ENCODE measurements around the gene VCX3B.
"Not testable (repeated sequence)": the region's sequence is repeated elsewhere in the genome, so short reads cannot be mapped to it uniquely, and the experiment has no call there.

Gene VCX3B

DNA sequence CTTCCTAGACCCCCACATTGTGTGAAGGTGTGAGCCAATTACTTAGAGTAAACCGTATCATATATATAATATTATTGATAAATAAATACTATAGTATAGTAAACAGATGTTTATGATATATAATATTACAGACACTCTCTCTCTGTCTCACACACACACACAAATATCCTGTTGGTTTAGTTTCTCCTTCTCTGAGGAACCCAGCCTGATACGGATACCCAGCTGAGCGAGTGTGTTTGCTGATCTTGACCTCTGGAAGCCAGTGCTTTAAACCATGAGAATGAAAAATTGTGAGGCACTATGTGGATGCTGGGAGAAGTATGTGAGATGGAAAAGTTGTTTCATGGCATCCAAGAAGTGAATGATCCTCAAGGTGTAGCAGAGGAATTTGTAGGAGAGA lies at the start of gene VCX3B:
VCX3B (plus strand) TSS at position 301 of the 400 bp plus-strand sequence. CDS start 621 bp downstream, outside the sequence.
- not testable (repeated sequence) for DNase-seq (ENCODE audit: low read depth in 2 of 2)

DNA sequence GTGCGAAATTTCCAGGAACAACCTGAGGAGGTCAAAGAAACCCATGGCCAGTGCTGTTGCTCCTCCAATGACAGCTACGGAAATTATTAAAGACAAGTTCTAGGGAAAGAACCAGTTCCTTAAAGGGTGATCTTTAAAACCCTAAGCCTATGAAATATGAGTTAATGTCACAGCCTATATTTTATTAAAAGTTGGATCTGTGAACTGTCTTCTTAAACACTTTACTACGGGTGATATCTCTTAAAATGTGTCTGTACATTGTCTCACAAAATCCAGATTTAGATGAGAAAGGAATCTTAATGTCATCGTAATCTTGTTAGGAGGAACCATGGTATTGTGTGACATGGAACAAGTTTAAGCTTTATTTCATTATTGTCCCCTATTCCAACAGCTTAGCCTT lies 46.3 kb upstream of the VCX3B start:
- no peak for DNase-seq (ENCODE audit: low read depth in 2 of 2)

DNA sequence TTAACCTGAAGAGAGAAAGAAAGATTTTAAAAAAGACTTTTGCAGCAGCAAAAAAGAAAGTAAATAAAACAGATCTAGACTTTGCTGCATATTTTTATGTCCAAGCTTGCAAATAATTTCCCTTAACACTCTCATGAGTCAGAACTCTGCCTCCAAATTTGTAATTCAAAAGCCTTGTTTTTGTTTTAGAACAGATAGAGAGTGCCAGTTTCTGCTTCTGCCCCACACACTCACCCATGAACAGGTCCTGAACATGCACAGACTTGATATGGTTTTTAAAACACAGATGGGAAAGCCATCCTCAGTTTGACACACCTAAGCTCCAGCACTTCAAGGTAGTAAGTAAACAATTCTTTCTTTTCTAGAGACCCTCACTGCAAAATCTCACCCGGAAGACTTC lies 39.7 kb upstream of the VCX3B start:
- no peak for DNase-seq (ENCODE audit: low read depth in 2 of 2)

DNA sequence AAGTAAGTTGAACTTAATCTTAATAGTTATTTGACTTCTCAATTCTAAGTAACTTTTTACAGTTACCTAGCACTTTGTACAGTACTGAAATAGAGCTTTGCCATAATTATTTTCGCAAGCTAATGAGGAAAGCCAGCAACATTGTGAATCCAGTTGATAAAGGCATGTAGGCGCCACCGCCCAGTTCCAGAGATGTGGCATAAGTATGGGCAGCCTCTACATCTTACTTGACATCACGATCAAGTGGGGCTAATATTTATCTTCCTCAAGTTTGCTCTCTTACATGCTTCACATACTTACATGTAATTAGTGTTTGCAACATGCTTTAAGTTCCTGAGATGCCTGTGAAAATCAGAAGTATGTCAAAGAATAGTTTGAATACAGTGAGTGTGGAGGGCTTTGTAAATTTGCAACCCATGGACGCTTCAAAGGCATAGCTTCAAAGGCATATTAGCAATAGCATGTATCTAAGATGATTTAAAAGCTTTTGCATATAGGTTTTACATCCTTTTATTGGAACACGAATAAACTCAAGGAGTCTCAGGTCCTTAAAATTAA lies 34.9 kb upstream of the VCX3B start:
- no peak for DNase-seq (ENCODE audit: low read depth in 2 of 2)

DNA sequence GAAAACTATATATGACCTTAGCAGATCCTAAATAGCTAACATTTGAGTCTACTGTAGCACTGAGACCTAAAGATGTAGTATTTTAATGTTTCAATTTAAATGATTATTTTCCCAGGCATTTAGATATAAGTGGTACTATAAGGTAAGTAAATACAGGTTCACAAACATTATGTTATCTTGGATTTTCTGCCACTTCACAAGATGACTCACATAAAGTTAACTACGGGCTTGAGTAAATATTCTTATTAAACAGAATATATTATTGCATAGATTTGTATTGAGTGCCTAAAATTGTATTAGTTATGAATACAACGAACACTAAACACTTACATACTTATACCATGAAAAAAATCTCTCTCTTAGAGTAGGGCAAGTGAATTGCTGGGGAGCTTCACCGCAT lies 34.2 kb upstream of the VCX3B start:
- DNase-seq (ENCODE audit: low read depth in 2 of 2): no peak

DNA sequence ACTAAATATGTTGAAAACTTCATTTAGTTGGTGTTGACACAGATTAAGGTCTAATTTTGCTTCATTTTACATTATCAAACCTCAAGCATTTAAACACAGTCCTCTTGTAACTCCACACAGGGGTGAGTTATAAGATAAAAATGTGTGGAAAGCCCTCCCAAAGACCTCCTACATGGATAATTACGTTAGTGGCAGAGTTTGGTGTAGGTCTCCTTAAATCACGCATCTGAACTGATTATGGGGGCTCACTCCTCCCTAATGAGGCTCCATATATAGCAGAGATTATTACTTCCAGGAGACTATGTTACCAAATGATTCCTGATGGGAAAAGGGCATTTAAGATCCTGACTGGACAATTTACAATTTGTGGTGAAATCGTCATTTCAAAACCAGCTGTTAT lies 32.2 kb upstream of the VCX3B start:
- DNase-seq (ENCODE audit: low read depth in 2 of 2): no peak

DNA sequence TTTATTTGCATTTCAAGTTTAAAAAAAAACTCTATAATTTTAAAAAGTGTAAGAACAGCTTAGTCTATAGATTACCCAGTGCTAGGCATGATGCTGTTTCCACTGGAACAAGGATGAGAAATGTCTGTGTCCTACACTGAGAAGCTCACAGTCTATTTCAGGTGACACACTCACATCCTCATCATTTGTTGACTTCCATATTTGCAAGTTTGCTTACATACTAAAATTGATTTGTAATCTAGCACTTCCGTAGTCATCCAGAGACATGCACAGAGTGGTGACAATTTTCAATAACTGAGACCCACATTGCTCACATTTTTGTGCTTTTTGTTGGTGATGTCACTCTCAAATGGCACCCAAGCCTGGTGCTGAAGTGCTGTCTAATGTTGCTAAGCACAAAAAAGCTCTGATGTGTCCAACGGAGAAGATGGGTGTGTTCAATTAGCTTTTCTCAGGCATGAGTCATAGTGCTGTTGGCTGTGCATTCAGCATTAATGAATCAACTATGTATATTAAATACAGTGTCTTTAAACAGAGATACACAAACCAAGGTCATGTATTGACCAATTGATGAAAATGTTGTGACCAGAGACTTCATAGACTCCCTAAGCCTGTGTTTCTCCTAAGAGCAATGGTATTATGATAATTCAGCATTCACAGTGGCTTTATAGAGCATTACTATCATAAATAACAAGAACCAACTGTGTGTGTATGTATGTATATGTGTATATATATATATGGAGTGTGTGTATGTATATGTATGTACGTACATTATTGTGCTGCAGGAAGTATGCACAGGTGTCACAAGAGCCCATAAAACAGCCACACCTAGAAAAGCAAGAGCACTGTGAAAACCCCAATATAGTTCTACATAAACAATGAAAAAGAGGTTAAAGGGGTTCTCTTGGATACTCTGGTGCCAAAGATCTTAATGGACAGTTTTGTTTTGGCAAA lies 31.2 kb upstream of the VCX3B start:
- DNase-seq (ENCODE audit: low read depth in 2 of 2): no peak

DNA sequence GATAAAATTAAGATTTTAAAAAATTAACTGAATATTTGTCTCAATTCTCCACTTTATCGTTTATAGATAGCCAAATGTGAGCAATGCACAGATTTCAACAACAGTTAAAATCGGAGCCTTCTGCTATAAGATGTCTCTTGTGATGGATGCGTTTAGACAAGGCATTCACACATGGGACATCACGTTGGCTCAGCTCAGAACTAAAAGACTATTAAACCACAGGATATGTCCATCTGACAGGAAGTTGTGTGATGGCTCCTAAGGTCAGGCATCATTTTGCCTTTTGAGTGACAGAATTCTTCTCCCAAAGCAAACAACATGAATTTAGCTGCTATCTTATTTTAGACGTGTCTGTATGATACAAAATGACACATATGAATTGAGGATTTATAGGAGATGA lies 17.3 kb upstream of the VCX3B start:
- no peak for DNase-seq (ENCODE audit: low read depth in 2 of 2)

DNA sequence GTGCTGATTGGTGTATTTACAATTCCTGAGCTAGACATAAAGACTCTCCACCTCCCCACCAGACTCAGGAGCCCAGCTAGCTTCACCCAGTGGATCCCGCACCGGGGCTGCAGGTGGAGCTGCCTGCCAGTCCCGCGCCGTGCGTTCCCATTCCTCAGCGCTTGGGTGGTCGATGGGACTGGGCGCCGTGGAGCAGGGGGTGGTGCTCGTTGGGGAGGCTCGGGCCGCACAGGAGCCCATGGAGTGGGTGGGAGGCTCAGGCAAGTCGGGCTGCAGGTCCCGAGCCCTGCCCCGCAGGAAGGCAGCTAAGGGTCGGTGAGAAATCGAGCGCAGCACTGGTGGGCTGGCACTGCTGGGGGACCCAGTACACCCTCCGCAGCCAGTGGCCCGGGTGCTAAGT lies 12.3 kb upstream of the VCX3B start:
- not testable (repeated sequence) for DNase-seq (ENCODE audit: low read depth in 2 of 2)

DNA sequence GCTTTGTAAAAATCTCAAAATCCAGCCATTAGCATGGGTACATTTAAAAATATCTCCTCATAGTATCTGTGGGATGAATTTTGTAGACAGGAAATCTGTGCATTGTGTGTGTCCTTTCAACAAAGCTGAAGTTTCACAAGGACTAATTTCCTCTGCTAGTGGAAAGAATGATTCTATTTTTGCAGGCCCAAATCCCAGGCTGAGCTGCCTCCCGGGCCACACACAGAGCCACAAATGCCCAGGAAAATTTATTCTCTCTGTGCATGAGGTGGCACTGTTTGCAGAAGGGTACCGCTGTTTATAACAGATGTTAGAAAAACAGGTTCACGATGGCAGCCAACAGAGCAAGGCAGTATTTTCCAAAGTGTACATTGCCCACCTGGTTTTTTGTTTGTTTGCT lies 11.0 kb upstream of the VCX3B start:
- no peak for DNase-seq (ENCODE audit: low read depth in 2 of 2)

DNA sequence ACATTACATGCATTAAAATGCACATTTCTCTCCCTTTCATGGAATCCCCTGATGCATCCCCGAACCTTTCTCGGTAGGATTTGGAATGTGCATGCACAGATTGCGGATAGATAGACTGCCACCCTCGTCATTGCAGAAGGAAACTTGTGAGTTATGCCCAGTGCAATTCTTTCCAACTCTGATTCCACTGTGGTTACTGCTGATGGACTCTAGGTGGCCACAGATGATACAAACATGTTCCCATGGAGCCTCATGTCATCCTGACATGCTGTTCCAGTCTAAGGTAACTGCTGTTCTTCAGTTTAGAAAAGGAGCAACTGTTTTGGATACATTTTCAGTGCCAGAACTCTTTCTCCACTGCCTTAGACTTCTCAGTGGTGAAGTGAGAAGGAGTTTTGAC lies 9.1 kb upstream of the VCX3B start:
- no peak for DNase-seq (ENCODE audit: low read depth in 2 of 2)

DNA sequence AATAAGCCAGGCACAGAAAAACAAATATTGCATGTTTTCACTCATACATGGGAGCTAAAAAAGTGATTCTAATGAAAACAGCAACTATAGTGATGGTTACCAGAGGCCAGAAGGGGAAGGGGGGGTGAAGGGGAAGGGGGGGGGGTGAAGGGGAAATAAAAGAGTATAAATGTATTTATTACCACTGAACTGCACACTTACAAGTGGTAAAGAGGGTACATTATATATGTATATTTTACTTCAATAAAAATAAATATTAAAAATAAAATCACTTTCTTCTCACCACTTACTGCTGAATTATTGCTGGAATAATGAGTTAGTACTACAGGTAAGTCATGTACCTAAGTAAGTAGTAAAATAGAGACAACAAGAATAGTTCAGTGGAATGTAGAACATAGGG lies 2.1 kb upstream of the VCX3B start:
- DNase-seq (ENCODE audit: low read depth in 2 of 2): no peak

DNA sequence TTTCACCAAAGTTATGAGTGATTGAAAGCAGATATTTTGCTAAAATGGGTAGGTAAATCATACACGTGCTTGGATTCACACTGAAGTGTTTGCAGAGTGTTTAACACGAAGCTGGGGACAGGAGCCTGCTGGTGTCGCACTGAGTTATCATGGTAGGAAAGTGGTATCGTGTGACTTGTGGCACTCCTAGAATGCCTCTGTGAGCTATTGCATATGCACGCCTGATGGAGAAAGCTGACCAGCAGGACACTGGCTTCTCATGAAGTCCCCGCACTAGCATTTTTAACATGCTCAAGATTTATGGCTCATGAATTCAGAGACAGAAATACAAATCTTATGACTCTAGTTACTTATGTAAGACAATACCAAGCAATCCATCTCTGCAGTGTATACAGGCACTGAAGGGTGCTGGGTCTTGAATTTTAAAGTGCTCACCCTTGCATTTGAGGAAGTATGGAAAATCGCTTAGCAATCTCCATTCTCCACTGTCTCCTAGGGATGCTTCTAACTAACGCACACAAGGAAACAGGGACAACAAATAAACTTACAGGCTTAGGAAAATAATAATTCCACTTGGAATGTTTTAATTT lies 19.8 kb downstream of the VCX3B start:
- no peak for DNase-seq (ENCODE audit: low read depth in 2 of 2)

DNA sequence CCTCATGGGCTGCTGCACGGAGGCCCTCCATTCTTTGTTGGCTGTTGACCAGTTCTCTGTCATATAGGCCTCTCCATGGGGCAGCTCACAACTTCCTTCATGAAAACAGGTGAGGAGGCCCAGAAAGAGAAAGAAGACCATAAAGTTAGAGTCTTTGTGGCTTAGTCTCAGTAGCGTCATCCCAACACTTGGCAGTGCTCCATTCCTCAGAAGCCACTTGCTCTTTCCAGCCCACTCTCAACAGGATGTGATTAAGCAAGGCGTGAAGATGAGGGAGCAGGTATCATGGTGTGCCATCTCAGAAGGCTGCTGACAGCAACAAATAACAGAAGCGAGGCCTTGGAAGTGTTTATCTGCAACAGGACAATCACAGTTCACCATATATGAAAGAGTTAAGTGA lies 30.4 kb downstream of the VCX3B start:
- DNase-seq (ENCODE audit: low read depth in 2 of 2): not testable (repeated sequence)

DNA sequence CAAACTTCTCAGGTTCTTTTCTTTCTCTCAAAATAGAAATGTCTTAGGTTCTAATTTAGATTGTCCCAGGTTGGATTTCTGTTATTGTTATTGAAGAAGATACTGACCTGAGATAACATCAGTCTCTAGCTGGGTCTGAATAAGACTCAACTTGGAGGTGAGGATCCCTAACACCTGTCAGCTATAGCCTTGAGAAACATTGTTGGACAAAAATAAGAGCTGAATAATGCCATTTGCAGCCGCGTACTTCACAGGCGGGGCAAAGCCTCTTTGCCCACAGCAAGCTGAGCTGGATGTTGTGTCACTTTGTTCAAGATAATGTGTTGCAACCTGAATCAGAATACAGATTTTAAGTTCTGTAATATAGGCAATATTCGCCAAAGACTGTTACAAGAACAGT lies 35.6 kb downstream of the VCX3B start:
- no peak for DNase-seq (ENCODE audit: low read depth in 2 of 2)

DNA sequence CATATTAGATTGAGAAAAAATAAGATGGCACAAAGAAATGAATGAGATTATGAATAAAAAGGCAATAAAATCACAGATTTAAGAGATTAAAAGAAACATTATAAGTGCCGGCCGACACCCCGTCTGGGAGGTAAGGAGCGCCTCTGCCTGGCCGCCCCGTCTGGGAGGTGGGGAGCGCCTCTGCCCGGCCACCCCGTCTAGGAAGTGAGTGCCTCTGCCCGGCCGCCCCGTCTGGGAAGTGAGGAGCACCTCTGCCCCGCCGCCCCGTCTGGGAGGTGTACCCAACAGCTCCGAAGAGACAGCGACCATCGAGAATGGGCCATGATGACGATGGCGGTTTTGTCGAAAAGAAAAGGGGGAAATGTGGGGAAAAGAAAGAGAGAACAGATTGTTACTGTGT lies 37.5 kb downstream of the VCX3B start:
- DNase-seq (ENCODE audit: low read depth in 2 of 2): not testable (repeated sequence)

DNA sequence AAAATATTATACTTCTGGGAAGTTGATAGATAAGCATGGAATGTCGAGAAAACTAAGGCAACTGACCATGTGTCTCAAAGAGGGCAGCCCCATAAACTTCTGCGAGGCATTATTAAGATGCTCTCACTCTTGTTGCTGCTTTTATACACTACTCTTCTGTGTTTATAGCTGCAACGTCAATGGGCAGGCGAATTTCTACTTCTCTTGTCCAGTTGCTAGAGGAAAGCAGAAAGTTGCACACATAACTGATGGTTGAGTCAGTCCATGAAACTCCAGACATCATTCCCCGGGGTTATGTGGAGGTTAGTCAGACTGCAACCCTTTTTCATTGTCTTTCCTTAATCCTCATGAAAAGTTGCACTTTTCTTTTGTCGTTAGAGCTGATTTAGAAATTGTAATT lies 39.8 kb downstream of the VCX3B start:
- DNase-seq (ENCODE audit: low read depth in 2 of 2): no peak

Measured in stimulated activated CD4-positive, alpha-beta T cell treated with anti-CD3 and anti-CD28 coated beads, Interleukin-1b, Interleukin-23, amount 100 ng/mL, for 1 hour (primary cell).